Measurements from ENCODE around the gene ARSI.

The ARSI gene

GRCh38 chr5:150295172-150295634 lies 7.5 kb downstream of the ARSI start:
- in situ Hi-C loops (cut with MboI; ENCODE audit: low sequenced_read_pairs) = no loop called here

- in situ Hi-C loops (cut with MboI; ENCODE audit: low sequenced_read_pairs) = no loop called here
Measured at GRCh38 chr5:150294551-150295071, 8.1 kb downstream of the ARSI start.

- in situ Hi-C loops (cut with MboI; ENCODE audit: low sequenced_read_pairs) = no loop called here
Measured at GRCh38 chr5:150293091-150293941, 9.4 kb downstream of the ARSI start.

- in situ Hi-C loops (cut with MboI; ENCODE audit: low sequenced_read_pairs) = no loop called here
Measured at GRCh38 chr5:150291388-150292385, 11.0 kb downstream of the ARSI start.

GRCh38 chr5:150289551-150290390 lies 12.9 kb downstream of the ARSI start, which contains the start of gene CAMK2A:
Gene CAMK2A (minus strand): TSS chr5:150289773. CDS start chr5:150289625, 148 bp downstream.
- in situ Hi-C loops (cut with MboI; ENCODE audit: low sequenced_read_pairs) = no loop called here

GRCh38 chr5:150288791-150289190 lies 13.9 kb downstream of the ARSI start:
- in situ Hi-C loops (cut with MboI; ENCODE audit: low sequenced_read_pairs) = no loop called here

GRCh38 chr5:150288361-150288760 lies 14.3 kb downstream of the ARSI start:
- in situ Hi-C loops (cut with MboI; ENCODE audit: low sequenced_read_pairs) = no loop called here

- in situ Hi-C loops (cut with MboI; ENCODE audit: low sequenced_read_pairs) = no loop called here
Measured at GRCh38 chr5:150286820-150287219, 15.9 kb downstream of the ARSI start.

- in situ Hi-C loops (cut with MboI; ENCODE audit: low sequenced_read_pairs) = no loop called here
Measured at GRCh38 chr5:150285114-150285513, 17.6 kb downstream of the ARSI start.

GRCh38 chr5:150284311-150284710 lies 18.4 kb downstream of the ARSI start:
- in situ Hi-C loops (cut with MboI; ENCODE audit: low sequenced_read_pairs) = no loop called here

GRCh38 chr5:150283904-150284303 lies 18.8 kb downstream of the ARSI start:
- in situ Hi-C loops (cut with MboI; ENCODE audit: low sequenced_read_pairs) = no loop called here

GRCh38 chr5:150281987-150282386 lies 20.7 kb downstream of the ARSI start:
- in situ Hi-C loops (cut with MboI; ENCODE audit: low sequenced_read_pairs) = no loop called here

GRCh38 chr5:150279330-150280020 lies 23.2 kb downstream of the ARSI start:
- in situ Hi-C loops (cut with MboI; ENCODE audit: low sequenced_read_pairs) = no loop called here

GRCh38 chr5:150278916-150279315 lies 23.8 kb downstream of the ARSI start:
- in situ Hi-C loops (cut with MboI; ENCODE audit: low sequenced_read_pairs) = no loop called here

- in situ Hi-C loops (cut with MboI; ENCODE audit: low sequenced_read_pairs) = no loop called here
Measured at GRCh38 chr5:150278046-150278730, 24.5 kb downstream of the ARSI start.

- in situ Hi-C loops (cut with MboI; ENCODE audit: low sequenced_read_pairs) = no loop called here
Measured at GRCh38 chr5:150277043-150277442, 25.7 kb downstream of the ARSI start.

GRCh38 chr5:150274811-150275210 lies 27.9 kb downstream of the ARSI start:
- in situ Hi-C loops (cut with MboI; ENCODE audit: low sequenced_read_pairs) = no loop called here

GRCh38 chr5:150272531-150272930 lies 30.2 kb downstream of the ARSI start:
- in situ Hi-C loops (cut with MboI; ENCODE audit: low sequenced_read_pairs) = no loop called here

- in situ Hi-C loops (cut with MboI; ENCODE audit: low sequenced_read_pairs) = no loop called here
Measured at GRCh38 chr5:150271923-150272322, 30.8 kb downstream of the ARSI start.
